ENCODE measurements around the gene ARHGAP25. TPM values are rescaled to one million over a fixed set of nuclear protein-coding genes. Genes with fewer than 3 reads are reported as not detected.

The ARHGAP25 gene
- total and polyA plus RNA-seq, 10 of the 15 experiments (the other 5 are each of a cell fraction or from before 2014, with no cell fraction given), result 0.15 to 1.0 (median 0.46) TPM

DNA sequence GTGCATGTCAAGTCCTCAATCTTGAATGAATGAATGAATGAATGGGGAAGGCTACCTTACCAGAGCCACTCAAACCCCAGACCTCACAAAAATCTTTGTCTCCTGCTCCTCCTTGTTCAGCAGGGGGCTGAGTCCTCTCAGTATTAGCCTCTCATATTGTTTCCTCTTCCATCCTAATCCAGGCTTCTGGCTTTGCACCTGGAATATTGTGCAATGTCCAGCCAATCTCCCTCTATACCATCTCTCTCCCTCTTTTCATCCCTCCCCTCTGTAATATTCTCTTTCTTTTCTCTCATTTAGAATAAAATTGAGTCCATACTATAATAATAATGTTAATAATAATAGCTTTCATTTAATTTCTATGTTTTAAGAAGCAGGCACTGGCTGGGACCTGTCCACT lies 34.3 kb downstream of the ARHGAP25 start:
- intact Hi-C loops (cut with micrococcal nuclease; ENCODE audit: unreplicated experiment), result no loop called here

More for the DNA sequence above, 34.3 kb downstream of the ARHGAP25 start:
- H3K36me3 ChIP-seq (ENCODE audit: control insufficient read depth in 2 of 2, insufficient read depth in 2 of 2, low read length in 1 of 2), result no peaks in the 10 kb centered on the region
- no peak overlapping the region for H3K4me2 ChIP-seq (ENCODE audit: control insufficient read depth, insufficient read depth)
- no peaks in the 10 kb centered on the region; the same call in 2 of the 3 replicates for H3K9me3 ChIP-seq (replicated peaks; ENCODE audit: control insufficient read depth, insufficient read depth, low read length)
- ATAC-seq (no peak), DNase-seq (ENCODE audit: low read depth, low spot score) (no peak), FAIRE-seq (no peak)
- TF ChIP-seq FOXM1 (IDR thresholded peaks at IDR 0.05; ENCODE audit: low read depth, low read length) (no peak), ASH2L (IDR thresholded peaks at IDR 0.05; ENCODE audit: borderline replicate concordance, low read depth) (no peak), CHD1 (IDR thresholded peaks at IDR 0.05; ENCODE audit: low read depth, low read length) (no peak), NKRF (conservative IDR thresholded peaks at IDR 0.05) (no peak), SP1 (IDR thresholded peaks at IDR 0.05; ENCODE audit: low read depth, low read length) (no peak), CTCF (IDR thresholded peaks at IDR 0.05 in 2 of 3, conservative IDR thresholded peaks at IDR 0.05 in 1 of 3; ENCODE audit: control insufficient read depth in 2 of 3, extremely low read depth in 1 of 3, insufficient read depth in 1 of 3, low read depth in 3 of 3, low read length in 3 of 3) (no peak), SPI1 (IDR thresholded peaks at IDR 0.05; ENCODE audit: borderline replicate concordance, insufficient read depth, low read depth, low read length) (no peak), FOS (IDR thresholded peaks at IDR 0.05; ENCODE audit: borderline replicate concordance, extremely low read depth, insufficient read length) (no peak), NBN (IDR thresholded peaks at IDR 0.05) (no peak), USF1 (IDR thresholded peaks at IDR 0.05; ENCODE audit: borderline replicate concordance, extremely low read length, insufficient read depth, low read depth, low read length) (no peak), IKZF2 (IDR thresholded peaks at IDR 0.05) (no peak), EZH2 (IDR thresholded peaks at IDR 0.05; ENCODE audit: borderline replicate concordance, control insufficient read depth, low read depth, low read length) (no peak)
- TF ChIP-seq, protein P1, sequence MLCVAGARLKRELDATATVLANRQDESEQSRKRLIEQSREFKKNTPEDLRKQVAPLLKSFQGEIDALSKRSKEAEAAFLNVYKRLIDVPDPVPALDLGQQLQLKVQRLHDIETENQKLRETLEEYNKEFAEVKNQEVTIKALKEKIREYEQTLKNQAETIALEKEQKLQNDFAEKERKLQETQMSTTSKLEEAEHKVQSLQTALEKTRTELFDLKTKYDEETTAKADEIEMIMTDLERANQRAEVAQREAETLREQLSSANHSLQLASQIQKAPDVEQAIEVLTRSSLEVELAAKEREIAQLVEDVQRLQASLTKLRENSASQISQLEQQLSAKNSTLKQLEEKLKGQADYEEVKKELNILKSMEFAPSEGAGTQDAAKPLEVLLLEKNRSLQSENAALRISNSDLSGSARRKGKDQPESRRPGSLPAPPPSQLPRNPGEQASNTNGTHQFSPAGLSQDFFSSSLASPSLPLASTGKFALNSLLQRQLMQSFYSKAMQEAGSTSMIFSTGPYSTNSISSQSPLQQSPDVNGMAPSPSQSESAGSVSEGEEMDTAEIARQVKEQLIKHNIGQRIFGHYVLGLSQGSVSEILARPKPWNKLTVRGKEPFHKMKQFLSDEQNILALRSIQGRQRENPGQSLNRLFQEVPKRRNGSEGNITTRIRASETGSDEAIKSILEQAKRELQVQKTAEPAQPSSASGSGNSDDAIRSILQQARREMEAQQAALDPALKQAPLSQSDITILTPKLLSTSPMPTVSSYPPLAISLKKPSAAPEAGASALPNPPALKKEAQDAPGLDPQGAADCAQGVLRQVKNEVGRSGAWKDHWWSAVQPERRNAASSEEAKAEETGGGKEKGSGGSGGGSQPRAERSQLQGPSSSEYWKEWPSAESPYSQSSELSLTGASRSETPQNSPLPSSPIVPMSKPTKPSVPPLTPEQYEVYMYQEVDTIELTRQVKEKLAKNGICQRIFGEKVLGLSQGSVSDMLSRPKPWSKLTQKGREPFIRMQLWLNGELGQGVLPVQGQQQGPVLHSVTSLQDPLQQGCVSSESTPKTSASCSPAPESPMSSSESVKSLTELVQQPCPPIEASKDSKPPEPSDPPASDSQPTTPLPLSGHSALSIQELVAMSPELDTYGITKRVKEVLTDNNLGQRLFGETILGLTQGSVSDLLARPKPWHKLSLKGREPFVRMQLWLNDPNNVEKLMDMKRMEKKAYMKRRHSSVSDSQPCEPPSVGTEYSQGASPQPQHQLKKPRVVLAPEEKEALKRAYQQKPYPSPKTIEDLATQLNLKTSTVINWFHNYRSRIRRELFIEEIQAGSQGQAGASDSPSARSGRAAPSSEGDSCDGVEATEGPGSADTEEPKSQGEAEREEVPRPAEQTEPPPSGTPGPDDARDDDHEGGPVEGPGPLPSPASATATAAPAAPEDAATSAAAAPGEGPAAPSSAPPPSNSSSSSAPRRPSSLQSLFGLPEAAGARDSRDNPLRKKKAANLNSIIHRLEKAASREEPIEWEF (IDR thresholded peaks at IDR 0.05; ENCODE audit: insufficient replicate concordance, low read depth, low read length), result no peak
- ChIA-PET RAD21 (ENCODE audit: unreplicated experiment) (no interaction called here), CTCF (interaction anchor here (1.9 kb wide), 1 partner anchor 17 kb away, joined by 8 read pairs; no protein-coding TSS in a partner anchor), POLR2A (no interaction called here), SMC1A (ENCODE audit: uncharacterized antibody, unreplicated experiment) (interaction anchor here (0.6 to 1.9 kb wide), 2 partner anchors 10 to 427 kb away, joined by 3 to 4 read pairs; no protein-coding TSS in a partner anchor)
- H3K4me3 ChIP-seq, result no peak overlapping the region
- peaks cover 61% of the 10 kb centered on the region for H3K4me1 ChIP-seq (ENCODE audit: control insufficient read depth, insufficient read depth, low read length)
- no peak overlapping the region for H3K9ac ChIP-seq (ENCODE audit: control insufficient read depth, insufficient read depth, low read length)
- no peak overlapping the region for H3K27ac ChIP-seq (ENCODE audit: control insufficient read depth, insufficient read depth)
- H2AFZ ChIP-seq (ENCODE audit: control insufficient read depth, low read depth, low read length), result no peak overlapping the region
- H4K20me1 ChIP-seq (ENCODE audit: control insufficient read depth, insufficient read depth), result no peaks in the 10 kb centered on the region
- H3K79me2 ChIP-seq (ENCODE audit: control insufficient read depth, insufficient read depth, low read length), result no peaks in the 10 kb centered on the region
- in situ Hi-C loops (cut with MboI), result no loop called here
- BruUV-seq (replicated peaks), result no TSS peak
- peaks cover 2 to 10% of the 10 kb centered on the region in 2 experiments; a peak in 3 of 4 replicates for H3K27me3 ChIP-seq (replicated peaks in 1 of 2; ENCODE audit: control insufficient read depth in 2 of 2, insufficient read depth in 2 of 2, low read length in 1 of 2)

Data from GM12878 (cell line).